Lower lobe of right lung (tissue), 2 donors: Measurements from ENCODE around the gene ZNF561. TPM values are rescaled to one million over a fixed set of nuclear protein-coding genes. Genes with fewer than 3 reads are reported as not detected.
"Not testable (repeated sequence)": the region's sequence is repeated elsewhere in the genome, so short reads cannot be mapped to it uniquely, and the experiment has no call there.

Experiments
- ATAC-seq, 2 donors: fragments of 200-7000 bp; cut with Tn5 transposase; one replicate each; pipeline ENCODE4 v1.9.1; 2020 to 2022; ENCODE audit warnings: mild to moderate bottlenecking in 2 of 2, moderate library complexity in 2 of 2
- DNase-seq: peaks from one replicate; pipeline ENCODE4 v3.0.0-alpha.2; 2020
- H3K27ac ChIP-seq: fragments of 200-600 bp; one replicate; pipeline ENCODE4 v1.8.0; 2022
- H3K27me3 ChIP-seq: fragments of 200-600 bp; one replicate; pipeline ENCODE4 v1.8.0; 2022; ENCODE audit warnings: low read depth
- H3K36me3 ChIP-seq: fragments of 200-600 bp; one replicate; pipeline ENCODE4 v1.8.0; 2022; ENCODE audit warnings: mild to moderate bottlenecking
- H3K4me1 ChIP-seq: fragments of 200-600 bp; one replicate; pipeline ENCODE4 v1.8.0; 2022
- H3K4me3 ChIP-seq: fragments of 200-600 bp; one replicate; pipeline ENCODE4 v1.8.0; 2022; ENCODE audit warnings: mild to moderate bottlenecking
- H3K9me3 ChIP-seq: fragments of 200-600 bp; one replicate; pipeline ENCODE4 v1.8.0; 2022
- intact Hi-C: fragments of 100-400 bp; cut with DNase I; formaldehyde crosslinking; loops from one replicate; pipeline ENCODE4 v1.11.0; 2022
- long read RNA-seq: library from polyadenylated mRNA; unstranded; transcript quantifications from one replicate; pipeline ENCODE4 v2.0.0, GENCODE V29; 2021
- total RNA-seq: library from RNA; stranded (reverse); fragmentation: NEBNext Ultra II Directional; extraction: Animal tissue kit (Norgen Biotek cat#: 25700); gene quantifications from one replicate; pipeline ENCODE4 v1.2.1, GENCODE V29; 2021
- TF ChIP-seq, protein P1 (sequence below): fragments of 200-600 bp; IDR thresholded peaks from one replicate; pipeline ENCODE4 v1.8.0; 2022; ENCODE audit warnings: antibody characterized with exemption, mild to moderate bottlenecking
- donor health status: DM: no; HTN: yes; CAD: no; lungs with severe emphysema.

The ZNF561 gene
- 38.7 TPM for total RNA-seq
- long read RNA-seq, full-length matches to known transcripts = 4 of 11 reads
- long read RNA-seq, partial matches to known transcripts = 2 of 11 reads
- long read RNA-seq, other reads (novel, unspliced or antisense) = 5 of 11 reads

DNA sequence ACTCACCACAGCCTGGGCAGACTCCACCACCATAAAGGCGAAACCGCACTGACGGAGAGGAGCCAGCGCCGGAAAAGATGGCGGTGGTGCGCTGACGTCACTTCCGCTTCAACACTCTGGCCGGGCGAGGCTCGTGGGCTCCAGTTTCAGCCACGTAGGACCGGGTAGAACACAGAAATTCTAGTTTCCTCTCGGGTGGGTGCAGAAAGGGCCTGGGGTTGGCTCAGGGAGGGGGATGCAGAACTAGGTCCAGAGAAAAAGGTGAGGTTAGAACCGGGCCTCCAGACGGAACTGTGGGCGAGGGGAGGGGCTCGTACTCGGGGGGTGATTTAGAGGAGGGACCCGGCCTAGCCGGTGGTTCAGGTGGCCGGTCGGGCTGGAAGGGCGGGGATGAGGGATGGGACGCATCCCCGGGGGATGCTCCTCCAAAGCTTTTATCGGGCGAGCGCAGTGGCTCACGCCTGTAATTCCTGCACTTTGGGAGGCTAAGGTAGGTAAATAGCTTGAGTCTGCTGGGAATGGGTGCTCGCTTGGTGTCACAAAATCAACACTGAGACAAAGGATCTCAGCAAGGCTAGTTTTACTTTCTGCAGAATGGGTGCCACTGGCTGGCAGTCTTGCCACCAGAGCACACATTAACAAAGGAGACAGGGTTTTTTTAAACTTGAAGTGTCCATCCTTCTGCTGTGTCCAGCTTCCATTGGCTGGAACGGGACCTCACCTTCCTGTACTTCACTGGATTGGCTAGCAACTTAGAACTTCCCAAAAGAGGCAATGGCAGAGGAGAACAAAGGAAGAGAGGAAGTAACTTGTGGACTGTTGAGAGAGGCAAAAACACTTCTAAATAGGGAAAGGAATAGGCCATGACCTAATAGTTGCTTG, at the start of gene ZNF561:
ZNF561 (minus strand) TSS at position 77 of the 882 bp plus-strand sequence. CDS start 1,776 bp downstream, outside the sequence.
- peaks cover 21% of the 10 kb centered on the region for H3K4me1 ChIP-seq
- H3K36me3 ChIP-seq = peaks cover 30% of the 10 kb centered on the region
- intact Hi-C loops = loop anchor here (10.0 kb wide), 1 partner anchor 173 kb away; no protein-coding TSS in a partner anchor
- peak; percentile 89 for DNase-seq
- H3K27me3 ChIP-seq = no peaks in the 10 kb centered on the region
- no peaks in the 10 kb centered on the region for H3K9me3 ChIP-seq
- H3K4me3 ChIP-seq = peak within 1 kb of the TSS; percentile 68
- peak within 1 kb of the TSS; percentile 89 for H3K27ac ChIP-seq
- TF ChIP-seq, protein P1, sequence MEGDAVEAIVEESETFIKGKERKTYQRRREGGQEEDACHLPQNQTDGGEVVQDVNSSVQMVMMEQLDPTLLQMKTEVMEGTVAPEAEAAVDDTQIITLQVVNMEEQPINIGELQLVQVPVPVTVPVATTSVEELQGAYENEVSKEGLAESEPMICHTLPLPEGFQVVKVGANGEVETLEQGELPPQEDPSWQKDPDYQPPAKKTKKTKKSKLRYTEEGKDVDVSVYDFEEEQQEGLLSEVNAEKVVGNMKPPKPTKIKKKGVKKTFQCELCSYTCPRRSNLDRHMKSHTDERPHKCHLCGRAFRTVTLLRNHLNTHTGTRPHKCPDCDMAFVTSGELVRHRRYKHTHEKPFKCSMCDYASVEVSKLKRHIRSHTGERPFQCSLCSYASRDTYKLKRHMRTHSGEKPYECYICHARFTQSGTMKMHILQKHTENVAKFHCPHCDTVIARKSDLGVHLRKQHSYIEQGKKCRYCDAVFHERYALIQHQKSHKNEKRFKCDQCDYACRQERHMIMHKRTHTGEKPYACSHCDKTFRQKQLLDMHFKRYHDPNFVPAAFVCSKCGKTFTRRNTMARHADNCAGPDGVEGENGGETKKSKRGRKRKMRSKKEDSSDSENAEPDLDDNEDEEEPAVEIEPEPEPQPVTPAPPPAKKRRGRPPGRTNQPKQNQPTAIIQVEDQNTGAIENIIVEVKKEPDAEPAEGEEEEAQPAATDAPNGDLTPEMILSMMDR = no peak
- peak; percentile 96 to 97 for ATAC-seq

DNA sequence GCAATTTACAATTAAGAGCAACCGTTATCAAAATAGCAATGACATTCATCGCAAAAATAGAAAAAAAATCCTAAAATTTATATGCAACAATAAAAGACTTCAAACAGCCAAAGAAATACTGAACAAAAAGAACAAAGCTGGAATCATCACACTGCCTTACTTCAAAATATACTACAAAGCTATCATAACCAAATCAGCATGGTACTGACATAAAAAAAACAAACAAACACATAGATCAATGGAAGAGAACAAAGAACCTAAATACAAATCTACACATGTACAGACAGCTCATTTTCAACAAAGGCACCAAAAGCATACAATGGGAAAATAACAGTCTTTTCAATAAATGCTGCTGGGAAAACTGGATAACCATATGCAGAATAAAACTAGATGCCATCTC, 47.5 kb upstream of the ZNF561 start:
- TF ChIP-seq, protein P1 = no peak
- Histone ChIP-seq H3K9me3 (peaks cover 50% of the 10 kb centered on the region), H3K4me3 (no peak overlapping the region), H3K36me3 (peaks cover 7% of the 10 kb centered on the region), H3K27me3 (no peaks in the 10 kb centered on the region), H3K27ac (no peak overlapping the region), H3K4me1 (peaks cover 6% of the 10 kb centered on the region)
- intact Hi-C loops = no loop called here
- ATAC-seq (no peak), DNase-seq (no peak)

DNA sequence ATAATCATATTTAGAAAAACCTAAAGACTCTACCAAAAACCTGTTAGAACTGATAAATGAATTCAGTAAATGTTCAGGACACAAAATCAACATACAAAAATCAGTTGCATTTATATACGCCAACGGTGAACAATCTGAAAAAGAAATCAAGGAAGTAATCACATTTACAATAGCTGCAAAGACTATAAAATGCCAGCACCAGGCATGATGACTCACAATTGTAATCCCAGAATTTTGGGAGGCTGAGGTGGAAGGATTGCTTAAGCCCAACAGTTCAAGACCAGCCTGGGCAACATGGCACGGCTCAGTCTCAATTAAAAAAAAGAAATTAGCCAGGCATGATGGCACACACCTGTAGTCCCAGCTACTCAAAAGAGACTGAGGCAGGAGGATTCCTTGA, 46.9 kb upstream of the ZNF561 start:
- no peak for DNase-seq
- TF ChIP-seq, protein P1 = no peak
- no peak for ATAC-seq
- peaks cover under 1% of the 10 kb centered on the region for H3K4me1 ChIP-seq
- no peaks in the 10 kb centered on the region for H3K27me3 ChIP-seq
- peaks cover 7% of the 10 kb centered on the region for H3K36me3 ChIP-seq
- H3K9me3 ChIP-seq = peaks cover 45% of the 10 kb centered on the region
- H3K4me3 ChIP-seq = no peak overlapping the region
- H3K27ac ChIP-seq = no peak overlapping the region
- intact Hi-C loops = no loop called here

DNA sequence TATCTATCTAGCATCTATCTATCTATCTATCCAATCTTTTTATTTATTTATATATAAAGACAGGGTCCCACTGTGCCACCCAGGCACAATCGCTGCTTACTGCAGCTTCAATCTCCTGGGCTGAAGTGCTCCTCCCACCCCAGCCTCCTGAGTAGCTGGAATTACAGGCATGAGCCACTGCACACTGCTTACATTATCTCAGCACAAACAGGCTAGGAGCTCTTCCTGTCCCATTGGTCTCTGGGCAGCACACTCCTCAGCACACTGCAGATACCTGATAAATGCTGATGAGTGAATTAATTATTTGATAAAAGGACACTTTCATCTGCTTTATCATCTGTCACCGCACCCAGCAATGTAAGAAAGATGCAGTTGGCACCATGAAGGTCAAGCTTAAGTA, 37.7 kb upstream of the ZNF561 start:
- H3K4me1 ChIP-seq = no peaks in the 10 kb centered on the region
- H3K27me3 ChIP-seq = no peaks in the 10 kb centered on the region
- TF ChIP-seq, protein P1 = no peak
- peaks cover 61% of the 10 kb centered on the region for H3K36me3 ChIP-seq
- H3K4me3 ChIP-seq = no peak overlapping the region
- intact Hi-C loops = no loop called here
- peaks cover 15% of the 10 kb centered on the region for H3K9me3 ChIP-seq
- no peak for ATAC-seq
- no peak for DNase-seq
- no peak overlapping the region for H3K27ac ChIP-seq

DNA sequence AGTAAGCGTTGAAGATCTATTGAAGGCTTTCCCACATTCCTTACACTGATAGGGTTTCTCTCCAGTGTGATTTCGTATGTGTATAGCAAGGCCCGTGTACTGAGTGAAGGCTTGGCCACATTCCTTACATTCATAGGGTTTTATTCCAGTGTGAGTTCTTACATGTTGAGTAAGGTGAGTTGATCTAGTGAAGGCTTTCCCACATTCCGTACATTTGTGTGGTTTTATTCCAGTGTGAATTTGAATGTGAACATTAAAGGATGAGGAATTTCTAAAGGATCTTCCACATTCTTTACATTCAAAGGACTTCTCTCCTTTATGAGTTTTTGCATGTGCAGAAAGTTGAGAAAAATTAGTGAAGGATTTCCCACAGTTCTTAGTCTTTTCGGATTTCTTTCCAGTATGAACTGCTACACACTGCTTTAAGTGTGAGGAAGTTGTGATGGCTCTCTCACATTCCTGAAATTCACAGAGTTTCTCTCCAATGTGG, 32.1 kb upstream of the ZNF561 start:
- Histone ChIP-seq H3K36me3 (peaks cover 79% of the 10 kb centered on the region), H3K9me3 (peaks cover 42% of the 10 kb centered on the region)
- ATAC-seq, H3K27me3 ChIP-seq, H3K4me3 ChIP-seq, H3K27ac ChIP-seq, DNase-seq, H3K4me1 ChIP-seq, intact Hi-C loops: not testable (repeated sequence)

DNA sequence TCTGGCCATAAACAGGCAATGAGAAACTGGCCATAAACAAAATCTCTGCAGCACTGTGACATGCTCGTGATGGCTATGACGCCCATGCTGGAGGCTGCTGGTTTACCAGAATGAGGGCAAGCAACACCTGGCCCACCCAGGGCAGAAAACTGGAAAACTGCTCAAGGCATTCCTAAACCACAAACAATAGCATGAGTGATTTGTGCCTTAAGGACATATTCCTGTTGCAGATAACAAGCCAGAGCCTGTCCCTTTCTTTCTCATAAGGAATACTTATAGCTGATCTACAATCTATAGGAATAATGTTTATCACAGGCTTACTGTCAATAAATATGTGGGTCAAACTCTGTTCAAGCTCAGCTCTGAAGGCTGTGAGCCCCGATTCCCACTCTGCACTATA, 30.4 kb upstream of the ZNF561 start:
- Histone ChIP-seq H3K9me3 (peaks cover 45% of the 10 kb centered on the region), H3K36me3 (peaks cover 76% of the 10 kb centered on the region)
- H3K4me1 ChIP-seq, DNase-seq, H3K27me3 ChIP-seq, H3K27ac ChIP-seq, H3K4me3 ChIP-seq, ATAC-seq, intact Hi-C loops: not testable (repeated sequence)
